Activated CD4-positive, alpha-beta T cell treated with anti-CD3 and anti-CD28 coated beads for 24 hours (primary cell): Measurements from ENCODE around the gene CBFA2T2.
A peak's percentile ranks its signal among the peaks of the same experiment; 100 is the strongest.
"Not testable (repeated sequence)": the region's sequence is repeated elsewhere in the genome, so short reads cannot be mapped to it uniquely, and the experiment has no call there.

Source experiments
- DNase-seq, 2 donors: peaks; one replicate each; pipeline ENCODE4 v3.0.0-alpha.2; 2020; ENCODE audit warnings: low read depth in 2 of 2

The CBFA2T2 gene

DNA sequence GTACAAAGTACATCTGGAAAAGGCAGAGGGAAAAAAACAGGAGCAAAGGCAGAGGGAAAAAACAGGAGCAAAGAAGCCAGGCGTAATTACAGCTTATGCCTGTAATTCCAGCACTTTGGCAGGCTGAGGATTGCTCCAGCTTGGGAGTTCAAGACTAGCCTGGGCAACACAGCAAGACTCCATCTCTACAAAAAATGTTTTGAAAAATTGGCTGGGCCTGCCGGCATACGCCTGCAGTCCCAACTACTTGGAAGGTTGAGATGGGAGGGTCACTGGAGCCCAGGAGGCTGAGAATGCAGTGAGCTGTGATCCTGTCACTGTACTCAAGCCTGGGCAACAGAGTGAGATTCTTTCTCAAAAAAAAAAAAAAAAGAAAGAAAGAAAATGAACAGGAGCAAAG lies 19.0 kb upstream of the CBFA2T2 start:
- DNase-seq: no peak

DNA sequence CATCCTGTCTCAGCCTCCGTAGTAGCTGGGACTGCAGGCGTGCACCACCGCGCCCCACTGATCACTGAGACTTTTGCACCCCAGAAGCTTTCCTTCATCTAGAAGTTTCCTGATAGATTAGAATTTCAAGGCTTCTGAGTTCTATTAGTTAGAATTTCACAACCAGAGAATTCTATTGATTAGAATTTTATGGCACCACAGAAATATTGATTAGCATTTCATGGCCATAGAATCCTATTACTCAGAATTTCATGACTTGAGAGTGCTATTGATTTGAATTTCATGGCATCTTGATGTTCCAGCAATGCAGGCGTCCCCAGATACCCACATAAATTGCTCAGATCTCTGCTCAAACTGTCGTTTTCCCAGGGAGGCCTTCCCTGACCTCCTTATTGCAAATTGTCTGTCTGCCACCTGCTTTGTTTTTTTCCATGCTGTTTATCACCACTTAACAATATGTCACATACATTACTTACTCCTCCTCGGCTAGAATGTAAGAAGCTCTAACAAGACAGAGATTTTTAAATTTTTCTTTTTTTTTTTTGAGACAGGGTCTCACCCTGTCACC lies 16.9 kb upstream of the CBFA2T2 start:
- DNase-seq: no peak

- DNase-seq: no peak
Measured at GRCh38 chr20:33474097-33474873, 15.6 kb upstream of the CBFA2T2 start.

- DNase-seq: no peak
Measured at GRCh38 chr20:33474963-33475362, 14.9 kb upstream of the CBFA2T2 start.

GRCh38 chr20:33475381-33476152 lies 14.3 kb upstream of the CBFA2T2 start:
- no peak for DNase-seq

GRCh38 chr20:33477386-33478234 lies 12.3 kb upstream of the CBFA2T2 start:
- no peak for DNase-seq

- no peak for DNase-seq
Measured at GRCh38 chr20:33480048-33480447, 9.8 kb upstream of the CBFA2T2 start.

GRCh38 chr20:33481431-33481941 lies 8.4 kb upstream of the CBFA2T2 start:
- DNase-seq: no peak

DNA sequence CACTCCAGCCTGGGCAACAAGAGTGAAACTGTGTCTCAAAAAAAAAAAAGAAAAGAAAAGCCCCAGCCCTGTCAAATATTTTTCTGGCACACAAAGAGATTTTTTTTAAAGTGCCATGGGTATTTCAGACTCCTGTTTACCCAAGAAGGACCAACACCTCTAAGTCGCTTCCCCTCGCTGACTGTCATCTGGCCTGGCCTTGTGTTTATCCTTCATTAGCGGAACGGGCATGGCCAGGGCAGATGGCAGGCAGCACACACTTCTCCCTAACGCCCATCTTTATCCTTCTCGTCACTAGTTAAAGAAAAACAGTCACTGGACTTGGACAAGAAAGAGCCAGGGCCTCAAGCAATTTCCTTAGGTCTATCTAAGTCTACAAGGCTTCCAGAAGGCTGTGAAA lies 7.3 kb upstream of the CBFA2T2 start:
- no peak for DNase-seq

- DNase-seq: not testable (repeated sequence)
Measured at GRCh38 chr20:33483186-33483585, 6.7 kb upstream of the CBFA2T2 start.

DNA sequence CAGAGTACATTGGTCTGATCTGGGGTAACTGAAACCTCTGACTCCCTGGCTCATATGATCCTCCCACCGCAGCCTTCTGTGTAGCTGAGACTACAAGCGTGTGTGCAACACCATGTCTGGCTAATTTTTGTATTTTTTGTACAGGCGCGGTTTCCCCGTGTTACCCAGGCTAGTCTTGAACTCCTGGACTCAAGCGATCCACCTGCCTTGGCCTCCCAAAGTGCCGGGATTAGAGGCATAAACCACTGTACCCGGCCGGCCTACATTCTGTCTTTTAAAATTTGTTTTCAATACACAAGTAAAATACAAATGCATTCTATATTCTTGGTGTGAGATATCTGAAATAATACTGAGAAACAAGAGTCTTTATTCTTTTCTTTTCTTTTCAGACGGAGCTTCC lies 1.7 kb upstream of the CBFA2T2 start:
- DNase-seq: no peak

GRCh38 chr20:33488661-33489494 lies 1.0 kb upstream of the CBFA2T2 start:
- DNase-seq: not testable (repeated sequence)

GRCh38 chr20:33489495-33490022 lies 337 bp upstream of the CBFA2T2 start:
- DNase-seq: peak; percentile 99

DNA sequence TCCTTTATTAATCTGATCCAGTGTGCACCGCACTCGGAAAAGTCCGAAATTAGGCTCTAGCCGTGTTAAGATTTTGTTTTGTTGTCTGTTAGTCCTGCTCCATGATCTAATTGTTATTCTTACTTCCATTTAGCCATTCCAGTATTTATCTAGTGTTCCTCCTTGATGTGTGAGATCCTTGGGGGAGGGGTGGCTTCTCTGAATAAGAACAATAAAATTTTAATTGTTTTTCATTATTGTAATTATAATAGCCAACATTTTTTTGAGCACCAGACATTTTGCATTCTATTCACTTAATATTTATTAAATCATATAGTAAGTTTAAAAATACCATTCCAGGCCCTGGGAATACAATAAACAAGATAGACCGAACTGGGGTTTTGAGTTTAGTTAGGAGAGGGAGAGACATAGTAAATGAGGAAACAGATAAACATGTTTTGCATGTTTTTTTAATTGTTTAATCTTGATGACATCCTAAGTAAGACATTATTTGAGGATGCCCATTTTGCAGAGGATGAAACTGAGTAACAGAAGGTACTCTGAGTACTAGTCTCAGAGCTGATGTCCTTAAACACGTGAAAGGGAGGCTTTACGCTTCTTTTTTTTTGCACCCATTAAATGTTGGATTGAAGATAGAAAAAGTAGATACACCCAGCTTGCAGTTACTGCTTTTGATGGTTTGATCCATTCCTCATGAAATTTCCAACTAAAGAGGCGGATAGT lies 1.2 kb downstream of the CBFA2T2 start:
- no peak for DNase-seq

- DNase-seq: no peak
Measured at GRCh38 chr20:33493076-33493766, 3.3 kb downstream of the CBFA2T2 start.

- not testable (repeated sequence) for DNase-seq
Measured at GRCh38 chr20:33496776-33497175, 6.9 kb downstream of the CBFA2T2 start.

- no peak for DNase-seq
Measured at GRCh38 chr20:33499355-33499754, 9.5 kb downstream of the CBFA2T2 start.

GRCh38 chr20:33501000-33501399 lies 11.1 kb downstream of the CBFA2T2 start:
- no peak for DNase-seq

GRCh38 chr20:33503564-33503963 lies 13.7 kb downstream of the CBFA2T2 start:
- no peak for DNase-seq
